ENCODE data around the gene SAXO1.

Gene SAXO1

DNA sequence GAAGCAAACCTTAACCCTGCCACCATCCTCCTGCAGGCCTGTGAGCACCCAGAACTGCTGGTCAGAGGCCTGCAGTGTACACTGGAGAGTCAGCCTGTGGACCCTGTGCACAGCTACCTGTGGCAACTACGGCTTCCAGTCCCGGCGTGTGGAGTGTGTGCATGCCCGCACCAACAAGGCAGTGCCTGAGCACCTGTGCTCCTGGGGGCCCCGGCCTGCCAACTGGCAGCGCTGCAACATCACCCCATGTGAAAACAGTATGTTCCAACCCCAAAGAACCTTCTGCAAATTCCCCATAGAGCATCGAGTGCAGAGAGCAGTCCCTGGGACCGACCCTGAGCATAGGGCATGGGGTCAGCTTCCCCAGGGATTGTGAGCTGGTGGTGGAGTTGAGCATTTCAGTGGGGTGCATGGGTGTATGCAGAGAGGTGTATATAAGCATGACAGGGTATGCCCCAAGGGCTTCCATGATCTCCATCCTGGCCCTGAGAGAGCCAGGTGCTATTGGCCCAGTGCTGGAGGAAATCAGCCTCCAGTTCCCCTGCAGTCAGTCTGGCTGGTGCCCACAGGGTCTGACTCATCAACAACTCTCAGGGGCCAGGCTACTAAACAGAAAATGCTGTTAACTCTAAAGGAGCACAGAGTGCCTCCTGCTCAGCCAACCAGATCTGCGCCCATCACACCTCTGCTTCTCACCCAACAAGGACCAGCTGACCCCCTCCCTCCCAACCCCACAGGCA, 126.2 kb downstream of the SAXO1 start:
- TF ChIP-seq, protein P1, sequence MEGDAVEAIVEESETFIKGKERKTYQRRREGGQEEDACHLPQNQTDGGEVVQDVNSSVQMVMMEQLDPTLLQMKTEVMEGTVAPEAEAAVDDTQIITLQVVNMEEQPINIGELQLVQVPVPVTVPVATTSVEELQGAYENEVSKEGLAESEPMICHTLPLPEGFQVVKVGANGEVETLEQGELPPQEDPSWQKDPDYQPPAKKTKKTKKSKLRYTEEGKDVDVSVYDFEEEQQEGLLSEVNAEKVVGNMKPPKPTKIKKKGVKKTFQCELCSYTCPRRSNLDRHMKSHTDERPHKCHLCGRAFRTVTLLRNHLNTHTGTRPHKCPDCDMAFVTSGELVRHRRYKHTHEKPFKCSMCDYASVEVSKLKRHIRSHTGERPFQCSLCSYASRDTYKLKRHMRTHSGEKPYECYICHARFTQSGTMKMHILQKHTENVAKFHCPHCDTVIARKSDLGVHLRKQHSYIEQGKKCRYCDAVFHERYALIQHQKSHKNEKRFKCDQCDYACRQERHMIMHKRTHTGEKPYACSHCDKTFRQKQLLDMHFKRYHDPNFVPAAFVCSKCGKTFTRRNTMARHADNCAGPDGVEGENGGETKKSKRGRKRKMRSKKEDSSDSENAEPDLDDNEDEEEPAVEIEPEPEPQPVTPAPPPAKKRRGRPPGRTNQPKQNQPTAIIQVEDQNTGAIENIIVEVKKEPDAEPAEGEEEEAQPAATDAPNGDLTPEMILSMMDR (IDR thresholded peaks at IDR 0.05; ENCODE audit: unreplicated experiment in 3 of 3) = no peak
- Mint-ChIP-seq H3K36me3 (ENCODE audit: low read depth) (peaks cover 27% of the 10 kb centered on the region), H3K9me3 (peaks cover 17% of the 10 kb centered on the region), H3K4me1 (peaks cover 38% of the 10 kb centered on the region), H3K27ac (peak overlapping the region in 1 of 3 experiments; percentile 63), H3K27me3 (ENCODE audit: low read depth) (no peaks in the 10 kb centered on the region), H3K4me3 (no peak overlapping the region)

DNA sequence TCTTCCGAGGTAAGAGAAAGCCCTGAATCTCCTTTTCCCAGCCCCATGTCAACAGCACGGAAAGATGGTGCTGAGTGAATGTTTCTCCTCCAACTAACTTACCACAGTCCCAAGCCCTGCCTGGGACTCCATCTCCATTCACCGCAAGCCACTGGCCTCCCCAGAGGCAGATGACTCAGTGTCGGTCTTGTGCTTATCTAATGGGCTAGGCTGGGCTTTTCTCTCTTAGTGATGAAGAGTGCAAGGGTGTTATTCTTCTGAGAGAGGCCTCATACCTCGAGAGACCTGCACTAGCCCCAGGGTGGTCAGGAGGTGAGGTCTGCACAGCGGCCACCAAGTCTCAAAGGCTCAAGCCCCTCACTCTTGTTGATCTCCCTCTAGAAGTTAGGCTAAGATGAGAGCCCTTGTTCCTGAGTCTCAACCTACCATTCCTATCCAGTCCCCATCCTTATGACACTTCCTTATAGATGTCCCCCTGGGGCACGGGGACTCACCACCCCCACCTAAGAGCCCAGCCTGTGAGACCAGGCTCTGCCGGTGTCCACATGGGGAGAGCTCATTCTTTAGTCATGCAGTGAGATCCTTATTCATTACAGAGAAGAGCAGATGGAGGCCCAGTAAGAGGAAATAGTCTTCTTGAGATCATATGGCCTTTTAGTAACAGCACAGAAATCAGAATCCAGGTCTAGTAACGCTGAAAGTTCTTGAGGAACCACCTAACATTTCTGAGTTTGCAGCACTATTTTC, 127.0 kb downstream of the SAXO1 start:
- peak overlapping the region in 1 of 3 experiments; percentile 4 for H3K27ac Mint-ChIP-seq

DNA sequence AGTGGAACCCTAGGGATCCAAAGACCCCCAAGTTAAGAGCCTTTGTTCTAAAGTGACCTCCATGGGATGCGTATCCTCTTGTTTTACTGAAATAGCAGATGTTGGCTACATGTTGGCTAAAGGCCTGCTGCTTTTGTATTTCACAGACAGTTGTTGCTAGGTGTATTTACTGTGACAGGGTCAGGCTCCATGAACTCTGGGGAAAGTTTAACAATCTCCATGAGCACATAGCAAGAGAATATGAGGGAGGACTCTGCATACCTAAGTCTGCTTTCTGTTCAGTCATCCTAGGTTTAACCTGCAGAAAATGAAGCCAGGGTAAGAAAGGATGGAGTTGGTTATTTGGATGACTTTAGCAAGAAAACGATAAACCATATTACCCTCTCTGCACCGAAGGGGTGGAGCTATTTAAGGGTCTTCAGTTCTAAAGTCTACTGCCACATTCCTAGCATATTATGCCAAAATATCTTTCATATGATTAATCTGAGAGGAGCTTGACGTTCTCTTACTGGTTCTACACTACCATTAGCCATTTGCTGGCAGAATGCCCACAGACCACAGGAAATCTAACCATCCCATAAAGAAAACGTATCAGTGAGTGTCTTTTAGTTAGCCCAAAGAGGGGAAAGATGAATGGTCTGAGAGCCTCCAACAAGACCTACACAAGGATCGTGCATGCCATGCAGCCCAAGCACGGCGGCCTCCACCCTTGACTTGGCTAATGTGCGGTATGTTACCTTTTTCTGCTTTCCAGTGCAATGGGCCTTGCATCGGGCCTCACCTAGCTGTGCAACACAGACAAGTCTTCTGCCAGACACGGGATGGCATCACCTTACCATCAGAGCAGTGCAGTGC, 127.8 kb downstream of the SAXO1 start:
- peaks cover 26% of the 10 kb centered on the region for H3K9me3 Mint-ChIP-seq
- no peak overlapping the region for H3K4me3 Mint-ChIP-seq
- no peaks in the 10 kb centered on the region for H3K27me3 Mint-ChIP-seq (ENCODE audit: low read depth)
- peaks cover 37% of the 10 kb centered on the region for H3K36me3 Mint-ChIP-seq (ENCODE audit: low read depth)
- TF ChIP-seq, protein P1 (IDR thresholded peaks at IDR 0.05; ENCODE audit: unreplicated experiment in 3 of 3) = no peak
- H3K4me1 Mint-ChIP-seq = peaks cover 27% of the 10 kb centered on the region
- H3K27ac Mint-ChIP-seq = peak overlapping the region in 1 of 3 experiments; percentile 71

More for the DNA sequence above, 127.0 kb downstream of the SAXO1 start:
- H3K4me1 Mint-ChIP-seq = peaks cover 35% of the 10 kb centered on the region
- TF ChIP-seq, protein P1 (IDR thresholded peaks at IDR 0.05; ENCODE audit: unreplicated experiment in 3 of 3) = no peak
- H3K4me3 Mint-ChIP-seq = no peak overlapping the region
- peaks cover 23% of the 10 kb centered on the region for H3K9me3 Mint-ChIP-seq
- H3K36me3 Mint-ChIP-seq (ENCODE audit: low read depth) = peaks cover 34% of the 10 kb centered on the region
- H3K27me3 Mint-ChIP-seq (ENCODE audit: low read depth) = no peaks in the 10 kb centered on the region

DNA sequence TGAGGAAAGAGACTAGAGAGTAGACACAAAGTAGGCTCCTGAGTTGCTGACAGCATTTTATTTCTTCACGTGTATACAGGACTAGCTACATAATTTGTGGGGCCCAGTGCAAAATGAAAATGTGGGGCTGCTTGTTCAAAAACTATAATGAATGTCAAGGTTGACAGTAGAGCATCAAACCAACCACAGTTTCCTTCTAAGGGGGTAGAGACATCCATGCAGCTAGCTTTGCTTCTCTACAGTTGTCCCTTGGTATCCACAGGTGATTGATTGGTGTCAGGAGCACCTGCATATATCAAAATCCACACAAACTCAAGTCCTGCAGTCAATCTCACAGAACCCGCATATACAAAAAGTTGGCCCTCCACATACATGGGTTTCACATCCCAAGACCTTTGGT, 129.6 kb downstream of the SAXO1 start:
- Mint-ChIP-seq H3K9me3 (peaks cover 42% of the 10 kb centered on the region), H3K27ac (no peak overlapping the region), H3K4me1 (peaks cover 24% of the 10 kb centered on the region), H3K4me3 (no peak overlapping the region), H3K36me3 (ENCODE audit: low read depth) (peaks cover 55% of the 10 kb centered on the region), H3K27me3 (ENCODE audit: low read depth) (no peaks in the 10 kb centered on the region)
- TF ChIP-seq, protein P1 (IDR thresholded peaks at IDR 0.05; ENCODE audit: unreplicated experiment in 3 of 3) = no peak

DNA sequence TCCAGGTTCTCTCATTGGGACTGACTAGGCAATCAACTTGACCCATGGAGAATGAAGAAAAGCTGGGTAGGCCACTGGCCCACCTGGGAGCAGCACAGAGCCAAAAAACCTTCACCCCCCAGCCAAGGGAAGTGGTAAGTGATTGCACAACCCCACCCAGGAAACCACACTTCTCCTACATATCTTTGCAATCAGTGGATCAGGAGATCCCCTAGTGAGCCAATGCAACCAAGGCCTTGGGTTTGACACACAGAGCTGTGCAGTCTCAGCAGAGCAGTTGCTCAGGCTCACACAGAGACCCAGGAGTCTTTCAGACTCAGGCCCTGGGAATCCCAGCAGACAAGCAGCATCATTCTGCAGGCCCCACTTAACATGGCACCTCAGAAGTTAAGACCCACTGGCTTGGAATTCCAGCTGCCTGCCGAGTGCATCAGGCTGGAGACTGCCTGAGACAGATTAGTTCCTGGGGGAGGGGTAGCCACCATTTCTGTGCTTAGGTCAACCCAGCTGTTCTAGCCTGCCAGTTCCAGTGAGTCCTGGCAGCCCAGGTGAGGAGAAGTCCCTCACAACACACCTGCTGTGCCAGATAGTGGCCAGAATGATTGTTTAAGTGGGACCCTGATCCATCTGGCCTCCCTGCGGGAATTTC, 136.4 kb downstream of the SAXO1 start:
- TF ChIP-seq, protein P1 (IDR thresholded peaks at IDR 0.05; ENCODE audit: unreplicated experiment in 3 of 3) = no peak
- Mint-ChIP-seq H3K9me3 (peaks cover 66% of the 10 kb centered on the region), H3K4me3 (no peak overlapping the region), H3K27me3 (ENCODE audit: low read depth) (no peaks in the 10 kb centered on the region), H3K27ac (no peak overlapping the region), H3K36me3 (ENCODE audit: low read depth) (peaks cover 87% of the 10 kb centered on the region), H3K4me1 (no peaks in the 10 kb centered on the region)
